SK-N-SH treated with all-trans-retinoic acid at 6 μM for 48 hours (cell line): ENCODE results near the gene IGDCC3.

Experiments used
- ATAC-seq: fragments of 200-7000 bp; cut with Tn5 transposase; 3 replicates; pipeline ENCODE4 v1.9.1; 2020; ENCODE audit warnings: mild to moderate bottlenecking, moderate library complexity
- ARNTL ChIP-seq: fragments of 450-650 bp; formaldehyde crosslinking; IDR thresholded peaks from 2 replicates; pipeline ENCODE4 v1.5.0; 2020; ENCODE audit warnings: low read depth, mild to moderate bottlenecking, moderate library complexity, borderline replicate concordance
- BACH2 ChIP-seq: fragments of 250-450 bp; sonication (Bioruptor Pico); IDR thresholded peaks from 2 replicates; pipeline ENCODE4 v1.9.0; 2021; ENCODE audit warnings: mild to moderate bottlenecking, borderline replicate concordance
- CREB5 ChIP-seq: fragments of 250-450 bp; sonication (Bioruptor Pico); IDR thresholded peaks from 2 replicates; pipeline ENCODE4 v1.5.1; 2020; ENCODE audit warnings: low read depth, mild to moderate bottlenecking, moderate library complexity
- CSRNP3 ChIP-seq: fragments of 250-450 bp; sonication (Bioruptor Pico); IDR thresholded peaks from 2 replicates; pipeline ENCODE4 v1.5.1; 2021; ENCODE audit warnings: mild to moderate bottlenecking, moderate library complexity
- ESRRG ChIP-seq: fragments of 250-450 bp; sonication (Bioruptor Pico); IDR thresholded peaks from 2 replicates; pipeline ENCODE4 v1.6.1; 2021; ENCODE audit warnings: mild to moderate bottlenecking
- GLIS3 ChIP-seq: fragments of 250-450 bp; sonication (Bioruptor Pico); IDR thresholded peaks from 2 replicates; pipeline ENCODE4 v1.5.0; 2020; ENCODE audit warnings: mild to moderate bottlenecking, moderate library complexity
- PATZ1 ChIP-seq: fragments of 250-450 bp; sonication (Bioruptor Pico); IDR thresholded peaks from 2 replicates; pipeline ENCODE4 v1.8.0; 2020; ENCODE audit warnings: mild to moderate bottlenecking, moderate library complexity, borderline replicate concordance
- POU6F1 ChIP-seq: fragments of 250-450 bp; sonication (Bioruptor Pico); IDR thresholded peaks from 2 replicates; pipeline ENCODE4 v1.8.0; 2021; ENCODE audit warnings: low read depth, mild to moderate bottlenecking, moderate library complexity, borderline replicate concordance
- PPARA ChIP-seq: fragments of 250-450 bp; sonication (Bioruptor Pico); IDR thresholded peaks from 2 replicates; pipeline ENCODE4 v1.5.0; 2020; ENCODE audit warnings: mild to moderate bottlenecking, borderline replicate concordance
- RARB ChIP-seq: fragments of 250-450 bp; sonication (Bioruptor Pico); IDR thresholded peaks from 2 replicates; pipeline ENCODE4 v1.8.0; 2021; ENCODE audit warnings: mild to moderate bottlenecking, moderate library complexity
- TCF4 ChIP-seq: fragments of 250-450 bp; sonication (Bioruptor Pico); IDR thresholded peaks from 2 replicates; pipeline ENCODE4 v1.8.0; 2021; ENCODE audit warnings: mild to moderate bottlenecking, moderate library complexity, borderline replicate concordance
- TOX ChIP-seq: fragments of 250-450 bp; sonication (Bioruptor Pico); IDR thresholded peaks from 2 replicates; pipeline ENCODE4 v1.8.0; 2021; ENCODE audit warnings: mild to moderate bottlenecking, moderate library complexity, borderline replicate concordance
- TSHZ2 ChIP-seq: fragments of 250-450 bp; sonication (Bioruptor Pico); IDR thresholded peaks from 2 replicates; pipeline ENCODE4 v1.5.0; 2020; ENCODE audit warnings: mild to moderate bottlenecking, moderate library complexity
- ZC3H10 ChIP-seq: fragments of 250-450 bp; sonication (Bioruptor Pico); IDR thresholded peaks from 2 replicates; pipeline ENCODE4 v1.5.1; 2021; ENCODE audit warnings: mild to moderate bottlenecking, moderate library complexity
- ZFP3 ChIP-seq: fragments of 250-450 bp; sonication (Bioruptor Pico); IDR thresholded peaks from 2 replicates; pipeline ENCODE4 v1.5.0; 2020; ENCODE audit warnings: mild to moderate bottlenecking, moderate library complexity
- ZFP30 ChIP-seq: fragments of 450-650 bp; formaldehyde crosslinking; IDR thresholded peaks from 2 replicates; pipeline ENCODE4 v1.5.0; 2022; ENCODE audit warnings: mild to moderate bottlenecking, moderate library complexity
- ZNF565 ChIP-seq: fragments of 450-650 bp; formaldehyde crosslinking; conservative IDR thresholded peaks from 2 replicates; pipeline ENCODE4 v1.5.0; 2020; ENCODE audit warnings: low read depth, mild to moderate bottlenecking, moderate library complexity
- ZNF70 ChIP-seq: fragments of 450-650 bp; formaldehyde crosslinking; IDR thresholded peaks from 2 replicates; pipeline ENCODE4 v1.5.0; 2020; ENCODE audit warnings: mild to moderate bottlenecking, moderate library complexity
- ZNF8 ChIP-seq: fragments of 450-650 bp; formaldehyde crosslinking; IDR thresholded peaks from 2 replicates; pipeline ENCODE4 v1.5.0; 2020; ENCODE audit warnings: mild to moderate bottlenecking, moderate library complexity

IGDCC3 gene

GRCh38 chr15:65383456-65383855, 5.7 kb upstream of the IGDCC3 start:
- TF ChIP-seq ZNF70 (CRISPR knock-in tag) (peak; percentile 23; the same call in 1 of the 2 replicates), CREB5 (CRISPR knock-in tag) (no peak)
- ATAC-seq, result no peak

GRCh38 chr15:65382921-65383320, 5.1 kb upstream of the IGDCC3 start:
- no peak for TF ChIP-seq PATZ1
- no peak for TF ChIP-seq ZNF565 (CRISPR knock-in tag)
- TF ChIP-seq ZNF8 (CRISPR knock-in tag), result no peak
- no peak for TF ChIP-seq TCF4
- no peak for TF ChIP-seq BACH2
- TF ChIP-seq PPARA (CRISPR knock-in tag), result no peak
- TF ChIP-seq ZNF70 (CRISPR knock-in tag), result no peak
- TF ChIP-seq CSRNP3 (CRISPR knock-in tag), result no peak
- TF ChIP-seq CREB5 (CRISPR knock-in tag), result no peak
- no peak for TF ChIP-seq ESRRG (CRISPR knock-in tag)
- TF ChIP-seq ZC3H10 (CRISPR knock-in tag), result no peak
- TF ChIP-seq GLIS3, result no peak
- no peak for TF ChIP-seq ZFP30 (CRISPR knock-in tag)
- TF ChIP-seq RARB (CRISPR knock-in tag), result no peak
- ATAC-seq, result no peak

- TF ChIP-seq ZFP30 (CRISPR knock-in tag), result no peak
- TF ChIP-seq ARNTL, result no peak
- no peak for TF ChIP-seq ZNF565 (CRISPR knock-in tag)
- no peak for TF ChIP-seq CSRNP3 (CRISPR knock-in tag)
- TF ChIP-seq POU6F1, result no peak
- no peak for TF ChIP-seq ESRRG (CRISPR knock-in tag)
- TF ChIP-seq TSHZ2, result no peak
- TF ChIP-seq BACH2, result no peak
- TF ChIP-seq TOX (CRISPR knock-in tag), result no peak
- no peak for TF ChIP-seq ZNF70 (CRISPR knock-in tag)
- TF ChIP-seq ZFP3 (CRISPR knock-in tag), result no peak
- ATAC-seq, result no peak
These were observed 4.3 kb upstream of the IGDCC3 start for GRCh38 chr15:65382146-65382491.
